ENCODE results near the gene HP. TPM values are rescaled to one million over a fixed set of nuclear protein-coding genes. Genes with fewer than 3 reads are reported as not detected.
"Not testable (repeated sequence)": the region's sequence is repeated elsewhere in the genome, so short reads cannot be mapped to it uniquely, and the experiment has no call there.

Gene HP
- total RNA-seq, 4 donors from 2014 or later, result 0.93 to 19.9 (median 1.3) TPM; not detected in 1

- Histone ChIP-seq H3K4me1 (no peaks in the 10 kb centered on the region), H3K27me3 (no peaks in the 10 kb centered on the region), H3K9me3 (no peaks in the 10 kb centered on the region), H3K4me3 (replicated peaks in 1 of 3) (no peak overlapping the region), H3K27ac (no peak overlapping the region), H3K36me3 (no peaks in the 10 kb centered on the region)
- intact Hi-C loops (cut with DNase I), result no loop called here
- no peak for DNase-seq
- 94 to 95% methylated on average over 10 of the region's 10 CpGs for WGBS, 2 donors
- no peak for TF ChIP-seq CTCF (IDR thresholded peaks at IDR 0.05)
- no peak for TF ChIP-seq POLR2A (IDR thresholded peaks at IDR 0.05)
Observed at GRCh38 chr16:72064361-72064894, 10.1 kb downstream of the HP start.

GRCh38 chr16:72066747-72067146, 12.4 kb downstream of the HP start:
- H3K9me3 ChIP-seq, result no peaks in the 10 kb centered on the region
- 2 to 6% methylated on average over 1 of the region's 1 CpG for WGBS, 2 donors
- intact Hi-C loops (cut with DNase I), result no loop called here
- H3K36me3 ChIP-seq, result no peaks in the 10 kb centered on the region
- no peak for TF ChIP-seq POLR2A (IDR thresholded peaks at IDR 0.05)
- TF ChIP-seq CTCF (IDR thresholded peaks at IDR 0.05), result peak in 4 of 6 experiments; percentile 26 to 56 (median 42)
- H3K27me3 ChIP-seq, result no peaks in the 10 kb centered on the region
- H3K4me1 ChIP-seq, result no peaks in the 10 kb centered on the region
- no peak for DNase-seq
- no peak overlapping the region for H3K4me3 ChIP-seq (replicated peaks in 1 of 3)
- H3K27ac ChIP-seq, result no peak overlapping the region

- TF ChIP-seq CTCF (IDR thresholded peaks at IDR 0.05), result no peak
- TF ChIP-seq POLR2A (IDR thresholded peaks at IDR 0.05), result no peak
- 81 to 86% methylated on average over 4 of the region's 4 CpGs for WGBS, 2 donors
- Histone ChIP-seq H3K36me3 (no peaks in the 10 kb centered on the region), H3K4me3 (replicated peaks in 1 of 3) (no peak overlapping the region), H3K4me1 (no peaks in the 10 kb centered on the region), H3K9me3 (no peaks in the 10 kb centered on the region), H3K27me3 (no peaks in the 10 kb centered on the region), H3K27ac (no peak overlapping the region)
- intact Hi-C loops (cut with DNase I), result no loop called here
- DNase-seq, result no peak
Observed at GRCh38 chr16:72068930-72069329, 14.6 kb downstream of the HP start.

- H3K4me1 ChIP-seq, result no peaks in the 10 kb centered on the region
- TF ChIP-seq POLR2A (IDR thresholded peaks at IDR 0.05) (no peak), CTCF (IDR thresholded peaks at IDR 0.05) (no peak)
- H3K9me3 ChIP-seq, result no peaks in the 10 kb centered on the region
- WGBS, 2 donors, result 69% methylated on average over 12 of the region's 12 CpGs
- no peak overlapping the region for H3K4me3 ChIP-seq (replicated peaks in 1 of 3)
- no peaks in the 10 kb centered on the region for H3K36me3 ChIP-seq
- no peak overlapping the region for H3K27ac ChIP-seq
- no peaks in the 10 kb centered on the region for H3K27me3 ChIP-seq
- no peak for DNase-seq
- intact Hi-C loops (cut with DNase I), result no loop called here
Observed at GRCh38 chr16:72072514-72073342, 18.4 kb downstream of the HP start.

- Histone ChIP-seq H3K9me3 (no peaks in the 10 kb centered on the region), H3K4me3 (replicated peaks in 1 of 3) (no peak overlapping the region), H3K4me1 (no peaks in the 10 kb centered on the region), H3K27me3 (no peaks in the 10 kb centered on the region), H3K36me3 (no peaks in the 10 kb centered on the region), H3K27ac (no peak overlapping the region)
- WGBS, 2 donors, result 88% methylated on average over 8 of the region's 8 CpGs
- TF ChIP-seq CTCF (IDR thresholded peaks at IDR 0.05) (no peak), POLR2A (IDR thresholded peaks at IDR 0.05) (no peak)
- DNase-seq, result no peak
- intact Hi-C loops (cut with DNase I), result no loop called here
Observed at GRCh38 chr16:72073560-72074230, 19.4 kb downstream of the HP start.

- WGBS, 2 donors, result 29 to 38% methylated on average over 1 of the region's 6 CpGs
- H3K4me3 ChIP-seq (replicated peaks in 1 of 3); DNase-seq; intact Hi-C loops (cut with DNase I); H3K27ac ChIP-seq; H3K36me3 ChIP-seq; H3K27me3 ChIP-seq; H3K9me3 ChIP-seq; H3K4me1 ChIP-seq: not testable (repeated sequence)
Observed at GRCh38 chr16:72075067-72075466, 20.8 kb downstream of the HP start.

GRCh38 chr16:72076991-72077706, 22.8 kb downstream of the HP start:
- H3K4me1 ChIP-seq; H3K36me3 ChIP-seq; H3K27me3 ChIP-seq; DNase-seq; H3K9me3 ChIP-seq; H3K4me3 ChIP-seq (replicated peaks in 1 of 3); H3K27ac ChIP-seq; intact Hi-C loops (cut with DNase I): not testable (repeated sequence)
- 83 to 92% methylated on average over 1 to 2 of the region's 5 CpGs for WGBS, 2 donors
